ENCODE measurements around the gene SPO11.

The SPO11 gene

GRCh38 chr20:57309544-57310115 lies 20.0 kb upstream of the SPO11 start:
- ATAC-seq, result no peak
- no peak for TF ChIP-seq CREB5 (CRISPR knock-in tag; IDR thresholded peaks at IDR 0.05; ENCODE audit: low read depth)

GRCh38 chr20:57310821-57311514 lies 18.6 kb upstream of the SPO11 start:
- TF ChIP-seq ZNF8 (CRISPR knock-in tag; IDR thresholded peaks at IDR 0.05) (no peak), ZFP3 (CRISPR knock-in tag; IDR thresholded peaks at IDR 0.05) (no peak)
- ATAC-seq, result no peak

- TF ChIP-seq ZNF8 (CRISPR knock-in tag; IDR thresholded peaks at IDR 0.05) (no peak), BACH2 (CRISPR knock-in tag; IDR thresholded peaks at IDR 0.05; ENCODE audit: borderline replicate concordance) (no peak), POU6F1 (CRISPR knock-in tag; IDR thresholded peaks at IDR 0.05; ENCODE audit: borderline replicate concordance, low read depth) (no peak), OSR1 (CRISPR knock-in tag; IDR thresholded peaks at IDR 0.05) (no peak), ZC3H10 (CRISPR knock-in tag; IDR thresholded peaks at IDR 0.05) (no peak), TCF4 (CRISPR knock-in tag; IDR thresholded peaks at IDR 0.05; ENCODE audit: borderline replicate concordance) (no peak), ZNF565 (CRISPR knock-in tag; conservative IDR thresholded peaks at IDR 0.05; ENCODE audit: low read depth) (no peak), PATZ1 (CRISPR knock-in tag; IDR thresholded peaks at IDR 0.05; ENCODE audit: borderline replicate concordance) (no peak), RARB (CRISPR knock-in tag; IDR thresholded peaks at IDR 0.05) (no peak), CSRNP3 (CRISPR knock-in tag; IDR thresholded peaks at IDR 0.05) (no peak), ESRRG (CRISPR knock-in tag; IDR thresholded peaks at IDR 0.05) (no peak)
- ATAC-seq, result no peak
These were observed 17.5 kb upstream of the SPO11 start for GRCh38 chr20:57312138-57312537.

- no peak for ATAC-seq
These were observed 16.4 kb upstream of the SPO11 start for GRCh38 chr20:57313230-57313629.

More at GRCh38 chr20:57313230-57313629, 16.4 kb upstream of the SPO11 start:
- TF ChIP-seq ZFP3 (CRISPR knock-in tag; IDR thresholded peaks at IDR 0.05), result no peak
- no peak for TF ChIP-seq ZNF565 (CRISPR knock-in tag; conservative IDR thresholded peaks at IDR 0.05; ENCODE audit: low read depth)
- no peak for TF ChIP-seq ZNF8 (CRISPR knock-in tag; IDR thresholded peaks at IDR 0.05)
- no peak for TF ChIP-seq TOX (CRISPR knock-in tag; IDR thresholded peaks at IDR 0.05; ENCODE audit: borderline replicate concordance)
- TF ChIP-seq POU6F1 (CRISPR knock-in tag; IDR thresholded peaks at IDR 0.05; ENCODE audit: borderline replicate concordance, low read depth), result no peak
- no peak for TF ChIP-seq TSHZ2 (CRISPR knock-in tag; IDR thresholded peaks at IDR 0.05)
- TF ChIP-seq ZC3H10 (CRISPR knock-in tag; IDR thresholded peaks at IDR 0.05), result no peak
- no peak for TF ChIP-seq RARB (CRISPR knock-in tag; IDR thresholded peaks at IDR 0.05)
- TF ChIP-seq CSRNP3 (CRISPR knock-in tag; IDR thresholded peaks at IDR 0.05), result no peak
- no peak for TF ChIP-seq ZNF70 (CRISPR knock-in tag; IDR thresholded peaks at IDR 0.05)
- no peak for TF ChIP-seq CSDC2 (CRISPR knock-in tag; IDR thresholded peaks at IDR 0.05)
- TF ChIP-seq BACH2 (CRISPR knock-in tag; IDR thresholded peaks at IDR 0.05; ENCODE audit: borderline replicate concordance), result no peak
- TF ChIP-seq OSR1 (CRISPR knock-in tag; IDR thresholded peaks at IDR 0.05), result no peak
- no peak for TF ChIP-seq GLIS3 (CRISPR knock-in tag; IDR thresholded peaks at IDR 0.05)
- TF ChIP-seq ESRRG (CRISPR knock-in tag; IDR thresholded peaks at IDR 0.05), result no peak
- no peak for TF ChIP-seq SNAI2 (CRISPR knock-in tag; IDR thresholded peaks at IDR 0.05)
